Adipocyte (in vitro differentiated cells): Measurements from ENCODE around the gene SPAG7.

Experiments used
- DNase-seq: peaks from one replicate; pipeline ENCODE4 v3.0.0-alpha.2; 2015; ENCODE audit warnings: low read depth
- H3K27me3 ChIP-seq: replicated peaks from 2 replicates; pipeline ENCODE4 v1.7.0; 2013; ENCODE audit warnings: mild to moderate bottlenecking, low read length, moderate library complexity; ENCODE audit not compliant: control insufficient read depth, insufficient read depth
- H3K36me3 ChIP-seq: 2 replicates; pipeline ENCODE4 v1.7.0; 2013; ENCODE audit warnings: low read length, mild to moderate bottlenecking, moderate library complexity; ENCODE audit not compliant: control insufficient read depth, insufficient read depth, severe bottlenecking
- H3K4me1 ChIP-seq: 2 replicates; pipeline ENCODE4 v1.7.0; 2013; ENCODE audit warnings: mild to moderate bottlenecking, low read length, moderate library complexity; ENCODE audit not compliant: control insufficient read depth, insufficient read depth
- H3K4me3 ChIP-seq: 2 replicates; pipeline ENCODE4 v1.7.0; 2013; ENCODE audit warnings: mild to moderate bottlenecking, low read length, moderate library complexity
- H3K9ac ChIP-seq: 2 replicates; pipeline ENCODE4 v1.7.0; 2013; ENCODE audit warnings: mild to moderate bottlenecking, low read length, moderate library complexity
- H3K9me3 ChIP-seq: 2 replicates; pipeline ENCODE4 v1.7.0; 2013; ENCODE audit warnings: mild to moderate bottlenecking, low read length, moderate library complexity; ENCODE audit not compliant: control insufficient read depth

SPAG7 gene

GRCh38 chr17:4997302-4998026, 29.8 kb upstream of the SPAG7 start, which contains the start of the genes INCA1 and KIF1C:
TSS of gene INCA1 (minus strand) at chr17:4997522. CDS start at chr17:4994437, 3,085 bp downstream.
TSS of gene KIF1C (plus strand) at chr17:4997950. CDS start at chr17:5000247, 2,297 bp downstream.
- H3K9ac ChIP-seq = peak within 1 kb of the TSS; percentile 95

GRCh38 chr17:4994081-4994595, 26.5 kb upstream of the SPAG7 start:
- Histone ChIP-seq H3K4me1 (peaks cover 16% of the 10 kb centered on the region), H3K9ac (no peak overlapping the region), H3K9me3 (no peaks in the 10 kb centered on the region), H3K27me3 (no peaks in the 10 kb centered on the region), H3K4me3 (no peak overlapping the region), H3K36me3 (no peaks in the 10 kb centered on the region)
- DNase-seq = no peak

More at GRCh38 chr17:4997302-4998026, 29.8 kb upstream of the SPAG7 start, which contains the start of the genes INCA1 and KIF1C:
- H3K27me3 ChIP-seq = no peaks in the 10 kb centered on the region
- DNase-seq = peak; percentile 98
- no peaks in the 10 kb centered on the region for H3K9me3 ChIP-seq
- peaks cover 14% of the 10 kb centered on the region for H3K36me3 ChIP-seq
- peaks cover 35% of the 10 kb centered on the region for H3K4me1 ChIP-seq
- peak within 1 kb of the TSS; percentile 98 for H3K4me3 ChIP-seq

- Histone ChIP-seq H3K4me3 (peak overlapping the region; percentile 89), H3K4me1 (peaks cover 24% of the 10 kb centered on the region), H3K9ac (peak overlapping the region; percentile 95), H3K9me3 (no peaks in the 10 kb centered on the region), H3K27me3 (no peaks in the 10 kb centered on the region), H3K36me3 (peaks cover 4% of the 10 kb centered on the region)
- peak; percentile 40 for DNase-seq
These were observed 20.4 kb upstream of the SPAG7 start for GRCh38 chr17:4987767-4988567.

GRCh38 chr17:4986951-4987766, 19.5 kb upstream of the SPAG7 start, which contains the start of gene CAMTA2:
TSS of gene CAMTA2 (minus strand) at chr17:4987675. CDS start at chr17:4986222, 1,453 bp downstream.
- peaks cover 4% of the 10 kb centered on the region for H3K36me3 ChIP-seq
- peak within 1 kb of the TSS; percentile 89 for H3K4me3 ChIP-seq
- H3K27me3 ChIP-seq = no peaks in the 10 kb centered on the region
- DNase-seq = peak; percentile 90
- peak within 1 kb of the TSS; percentile 95 for H3K9ac ChIP-seq
- peaks cover 24% of the 10 kb centered on the region for H3K4me1 ChIP-seq
- no peaks in the 10 kb centered on the region for H3K9me3 ChIP-seq

- H3K27me3 ChIP-seq = no peaks in the 10 kb centered on the region
- peaks cover 10% of the 10 kb centered on the region for H3K36me3 ChIP-seq
- H3K9me3 ChIP-seq = no peaks in the 10 kb centered on the region
- peak; percentile 18 for DNase-seq
- H3K4me3 ChIP-seq = peak overlapping the region; percentile 89
- H3K4me1 ChIP-seq = peaks cover 24% of the 10 kb centered on the region
- peak overlapping the region; percentile 95 for H3K9ac ChIP-seq
These were observed 18.8 kb upstream of the SPAG7 start for GRCh38 chr17:4986403-4986802.

- Histone ChIP-seq H3K27me3 (no peaks in the 10 kb centered on the region), H3K4me3 (no peak overlapping the region), H3K36me3 (peaks cover 30% of the 10 kb centered on the region), H3K9ac (no peak overlapping the region), H3K4me1 (peaks cover 16% of the 10 kb centered on the region), H3K9me3 (no peaks in the 10 kb centered on the region)
- no peak for DNase-seq
These were observed 14.7 kb upstream of the SPAG7 start for GRCh38 chr17:4982305-4982704.

- peak; percentile 80 for DNase-seq
- peaks cover 6% of the 10 kb centered on the region for H3K4me1 ChIP-seq
- H3K9ac ChIP-seq = no peak overlapping the region
- H3K4me3 ChIP-seq = no peak overlapping the region
- H3K27me3 ChIP-seq = no peaks in the 10 kb centered on the region
- H3K36me3 ChIP-seq = peaks cover 40% of the 10 kb centered on the region
- no peaks in the 10 kb centered on the region for H3K9me3 ChIP-seq
These were observed 13.1 kb upstream of the SPAG7 start for GRCh38 chr17:4980644-4981216.

GRCh38 chr17:4978726-4979125, 11.1 kb upstream of the SPAG7 start:
- H3K4me3 ChIP-seq = no peak overlapping the region
- no peak overlapping the region for H3K9ac ChIP-seq
- H3K9me3 ChIP-seq = no peaks in the 10 kb centered on the region
- H3K4me1 ChIP-seq = peaks cover 6% of the 10 kb centered on the region
- DNase-seq = no peak
- no peaks in the 10 kb centered on the region for H3K27me3 ChIP-seq
- H3K36me3 ChIP-seq = peaks cover 47% of the 10 kb centered on the region

GRCh38 chr17:4974115-4974670, 6.6 kb upstream of the SPAG7 start:
- H3K4me3 ChIP-seq = no peak overlapping the region
- H3K9me3 ChIP-seq = no peaks in the 10 kb centered on the region
- H3K27me3 ChIP-seq = no peaks in the 10 kb centered on the region
- H3K9ac ChIP-seq = no peak overlapping the region
- peaks cover 62% of the 10 kb centered on the region for H3K36me3 ChIP-seq
- peaks cover 19% of the 10 kb centered on the region for H3K4me1 ChIP-seq
- DNase-seq = no peak
